ENCODE measurements around the gene ELFN2.

The ELFN2 gene

DNA sequence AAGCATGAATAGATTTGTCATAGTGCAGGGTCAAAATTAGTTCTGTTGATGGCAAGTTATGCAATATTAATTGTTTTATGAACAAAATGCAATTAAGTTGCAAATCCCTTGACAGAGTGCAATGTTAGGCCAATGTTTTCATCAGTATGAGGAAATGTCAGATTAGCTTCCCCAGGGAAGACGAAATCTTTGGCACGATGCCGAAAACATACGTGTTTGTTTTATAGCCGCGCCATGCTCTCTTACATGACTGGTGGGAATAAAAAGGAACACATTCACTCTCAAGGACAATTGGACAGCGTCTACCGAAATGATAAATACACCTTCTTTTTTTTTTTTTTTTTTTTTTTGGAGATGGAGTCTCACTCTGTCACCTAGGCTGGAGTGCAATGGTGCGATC, 31.9 kb upstream of the ELFN2 start:
- H3K27ac ChIP-seq, result no peak overlapping the region
- no peak for TF ChIP-seq ZFX (IDR thresholded peaks at IDR 0.05; ENCODE audit: borderline replicate concordance)
- TF ChIP-seq, protein P1, sequence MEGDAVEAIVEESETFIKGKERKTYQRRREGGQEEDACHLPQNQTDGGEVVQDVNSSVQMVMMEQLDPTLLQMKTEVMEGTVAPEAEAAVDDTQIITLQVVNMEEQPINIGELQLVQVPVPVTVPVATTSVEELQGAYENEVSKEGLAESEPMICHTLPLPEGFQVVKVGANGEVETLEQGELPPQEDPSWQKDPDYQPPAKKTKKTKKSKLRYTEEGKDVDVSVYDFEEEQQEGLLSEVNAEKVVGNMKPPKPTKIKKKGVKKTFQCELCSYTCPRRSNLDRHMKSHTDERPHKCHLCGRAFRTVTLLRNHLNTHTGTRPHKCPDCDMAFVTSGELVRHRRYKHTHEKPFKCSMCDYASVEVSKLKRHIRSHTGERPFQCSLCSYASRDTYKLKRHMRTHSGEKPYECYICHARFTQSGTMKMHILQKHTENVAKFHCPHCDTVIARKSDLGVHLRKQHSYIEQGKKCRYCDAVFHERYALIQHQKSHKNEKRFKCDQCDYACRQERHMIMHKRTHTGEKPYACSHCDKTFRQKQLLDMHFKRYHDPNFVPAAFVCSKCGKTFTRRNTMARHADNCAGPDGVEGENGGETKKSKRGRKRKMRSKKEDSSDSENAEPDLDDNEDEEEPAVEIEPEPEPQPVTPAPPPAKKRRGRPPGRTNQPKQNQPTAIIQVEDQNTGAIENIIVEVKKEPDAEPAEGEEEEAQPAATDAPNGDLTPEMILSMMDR (IDR thresholded peaks at IDR 0.05), result no peak

DNA sequence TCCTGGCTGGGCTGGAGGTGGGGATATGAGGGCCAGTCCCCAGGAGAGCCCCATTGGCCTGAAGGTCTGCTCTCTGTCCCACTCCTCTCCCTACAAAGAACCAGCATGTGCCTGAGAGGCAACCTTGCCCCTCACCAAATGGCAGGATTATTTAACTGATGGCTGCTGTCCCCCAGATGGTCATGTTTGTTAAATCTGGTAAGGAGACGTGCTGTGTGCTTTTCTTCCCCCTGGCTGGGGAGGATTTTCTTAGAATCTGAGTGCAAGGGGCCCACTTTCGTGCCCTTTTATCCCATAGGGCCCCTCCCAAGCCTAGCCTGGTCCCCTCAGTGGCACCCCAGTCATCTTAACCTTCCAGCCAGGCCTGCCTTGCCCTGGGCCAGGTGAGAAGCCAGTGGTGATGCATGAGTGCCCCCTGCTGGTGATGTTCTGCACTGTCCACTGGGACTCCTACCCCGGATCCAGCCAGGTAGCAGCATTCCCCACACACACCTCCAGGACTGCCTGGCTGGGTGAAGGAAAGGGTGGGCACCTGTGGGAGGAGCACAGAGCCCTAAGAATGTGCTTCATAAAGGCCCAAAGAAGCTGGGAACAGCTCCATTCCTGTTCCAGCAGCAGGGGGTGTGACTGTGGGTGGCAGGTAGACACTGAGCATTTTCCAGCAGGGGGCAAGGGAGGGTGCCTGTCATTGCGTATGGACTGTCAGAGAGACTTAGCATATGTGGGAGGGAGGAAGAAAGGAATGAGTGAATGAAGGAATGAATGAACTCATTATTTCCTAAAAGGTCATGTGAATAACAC, 30.0 kb upstream of the ELFN2 start:
- TF ChIP-seq, protein P1 (IDR thresholded peaks at IDR 0.05), result peak; percentile 94
- TF ChIP-seq ZFX (IDR thresholded peaks at IDR 0.05; ENCODE audit: borderline replicate concordance), result no peak
- H3K27ac ChIP-seq, result no peak overlapping the region

DNA sequence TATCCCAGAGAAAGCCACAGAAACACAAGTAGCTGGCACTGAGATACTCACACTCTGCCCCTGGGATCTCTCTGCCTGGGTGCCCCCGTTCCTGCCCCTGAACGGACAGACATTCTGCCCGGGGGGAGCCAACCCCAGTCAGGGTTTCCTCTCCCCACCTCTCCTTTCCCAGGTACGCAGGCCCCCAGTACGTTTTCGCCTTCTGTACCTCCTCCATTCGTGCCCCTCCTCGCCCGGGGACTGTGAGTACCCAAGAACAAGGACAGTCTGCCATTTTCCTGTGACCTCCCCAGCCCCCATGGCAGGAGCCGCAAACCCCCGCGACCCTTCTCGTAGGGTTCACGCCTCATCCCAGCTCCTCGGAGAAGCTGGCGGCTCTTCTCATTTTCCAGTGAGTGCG, 29.1 kb upstream of the ELFN2 start:
- H3K27ac ChIP-seq, result no peak overlapping the region
- TF ChIP-seq, protein P1 (IDR thresholded peaks at IDR 0.05), result no peak
- no peak for TF ChIP-seq ZFX (IDR thresholded peaks at IDR 0.05; ENCODE audit: borderline replicate concordance)

DNA sequence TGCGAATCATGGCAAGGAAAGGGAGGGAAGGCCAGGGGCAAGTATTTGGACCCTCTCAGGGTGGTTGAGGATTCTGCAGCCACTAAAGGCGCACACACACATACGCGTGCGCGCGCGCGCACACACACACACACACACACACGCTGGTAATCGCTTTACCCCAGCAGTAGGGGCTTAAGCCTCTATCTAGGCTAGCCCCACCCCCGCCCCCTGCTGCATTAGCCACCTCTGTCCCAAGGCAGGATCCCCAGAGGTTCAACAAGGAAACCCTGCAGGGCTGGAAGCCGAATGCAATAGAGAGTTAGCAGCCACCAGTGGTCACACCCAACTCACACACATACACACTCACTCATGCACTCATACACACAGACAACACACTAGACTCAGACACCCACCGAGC, 28.6 kb upstream of the ELFN2 start:
- no peak overlapping the region for H3K27ac ChIP-seq
- no peak for TF ChIP-seq ZFX (IDR thresholded peaks at IDR 0.05; ENCODE audit: borderline replicate concordance)
- TF ChIP-seq, protein P1 (IDR thresholded peaks at IDR 0.05), result no peak

DNA sequence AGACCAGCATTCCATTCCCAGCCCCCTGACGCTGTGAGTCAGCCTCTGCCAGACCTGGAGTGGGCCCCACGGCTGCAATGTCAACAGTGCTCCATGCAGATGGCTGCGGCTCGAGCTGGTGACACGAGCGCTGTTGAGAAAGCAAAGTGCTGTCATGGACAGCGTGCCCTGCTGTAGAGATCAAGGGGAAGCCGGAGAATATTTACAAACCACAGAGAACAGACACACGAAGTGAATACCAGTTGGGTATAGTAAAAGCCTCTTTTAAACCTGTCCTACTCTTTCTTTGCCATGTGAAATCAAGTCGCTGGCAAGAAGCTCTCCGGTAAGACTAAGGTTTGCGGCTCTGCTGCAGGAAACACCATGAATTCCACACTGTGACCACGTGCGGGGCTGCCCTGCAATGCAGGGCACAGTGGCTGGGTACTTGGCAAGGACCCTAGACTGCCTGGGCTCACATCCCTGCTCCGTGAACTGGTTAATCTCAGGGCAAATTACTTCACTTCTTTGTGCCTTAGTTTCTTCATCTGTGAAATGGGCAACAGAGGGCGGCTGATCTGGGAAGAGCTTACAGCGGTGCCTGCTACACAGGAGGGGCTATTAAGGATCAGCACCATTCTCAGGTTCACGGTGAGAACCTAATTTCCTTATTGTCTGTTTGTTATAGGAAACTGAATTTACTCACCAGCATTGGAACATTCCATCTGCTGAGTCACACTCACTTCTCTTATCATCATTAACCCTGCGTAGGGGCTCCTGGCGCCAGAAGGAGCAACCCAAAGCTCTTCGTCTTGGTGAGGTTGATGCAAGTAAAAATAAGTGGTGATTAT, 27.8 kb upstream of the ELFN2 start:
- H3K27ac ChIP-seq, result no peak overlapping the region
- TF ChIP-seq, protein P1 (IDR thresholded peaks at IDR 0.05), result no peak
- no peak for TF ChIP-seq ZFX (IDR thresholded peaks at IDR 0.05; ENCODE audit: borderline replicate concordance)

DNA sequence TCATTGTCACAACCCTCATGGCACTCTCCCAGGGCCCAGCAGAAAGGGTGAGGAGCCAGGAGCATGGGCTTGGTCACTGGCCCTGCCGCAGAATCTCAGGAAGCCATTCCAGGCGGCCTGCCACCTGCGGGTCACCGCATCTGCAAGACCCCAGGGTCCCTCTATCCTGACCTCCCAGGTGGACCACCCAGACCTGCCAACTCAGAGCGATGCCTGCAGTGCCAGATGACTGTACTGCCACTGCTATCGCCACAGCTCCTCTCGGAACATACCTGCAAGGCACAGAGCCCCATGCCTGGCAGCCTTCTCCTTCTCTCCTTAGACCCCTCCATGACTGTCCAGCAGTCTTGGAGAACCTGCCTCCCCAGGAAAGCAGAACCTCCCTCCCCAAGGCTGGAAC, 26.4 kb upstream of the ELFN2 start:
- no peak overlapping the region for H3K27ac ChIP-seq
- TF ChIP-seq ZFX (IDR thresholded peaks at IDR 0.05; ENCODE audit: borderline replicate concordance), result no peak

DNA sequence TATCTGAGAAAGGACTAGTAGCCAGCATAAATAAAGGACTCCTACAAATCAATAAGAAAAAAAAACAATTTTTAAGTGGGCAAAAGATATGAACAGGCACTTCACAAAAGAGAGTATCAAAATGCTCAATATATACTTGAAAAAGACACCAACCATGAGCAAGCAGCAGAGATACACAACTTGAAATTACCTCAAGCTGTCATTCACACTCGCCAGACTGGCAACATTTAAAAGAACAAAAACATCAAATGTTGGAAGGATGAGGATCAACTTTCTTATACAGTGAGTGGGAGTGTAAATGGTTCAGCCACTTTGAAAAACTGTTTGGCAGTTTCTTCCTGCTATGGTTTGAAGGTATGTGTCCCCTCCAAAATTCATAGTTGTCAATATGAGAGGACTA, 23.9 kb upstream of the ELFN2 start:
- TF ChIP-seq, protein P1 (IDR thresholded peaks at IDR 0.05), result no peak
- TF ChIP-seq ZFX (IDR thresholded peaks at IDR 0.05; ENCODE audit: borderline replicate concordance), result no peak
- H3K27ac ChIP-seq, result no peak overlapping the region
